PC-3 (cell line): ENCODE measurements around the gene UBA5. TPM values are rescaled to one million over a fixed set of nuclear protein-coding genes. Genes with fewer than 3 reads are reported as not detected.

Source experiments
- ATAC-seq: fragments of 200-7000 bp; cut with Tn5 transposase; 2 replicates; pipeline ENCODE4 v1.9.1; 2020; ENCODE audit warnings: mild to moderate bottlenecking, moderate library complexity
- BruUV-seq: library from RNA; stranded (reverse); fragments of 400-500 nt; replicated peaks from 2 replicates; lab custom pipeline; 2021; lab: Mats Ljungman, UMichigan
- CTCF ChIA-PET: fragments of 300-600 bp; sonication (Branson Sonifier 250); formaldehyde crosslinking; loops from one replicate; lab custom pipeline; 2022; ENCODE audit warnings: antibody characterized with exemption; lab: Charles Lee
- POLR2A ChIA-PET: fragments of 300-600 bp; sonication (Branson Sonifier 250); formaldehyde crosslinking; loops from one replicate; lab custom pipeline; 2022; ENCODE audit warnings: antibody characterized with exemption; ENCODE audit not compliant: unreplicated experiment; lab: Charles Lee
- DNase-seq: peaks from one replicate; pipeline ENCODE4 v3.0.0-alpha.2; 2015
- H2AFZ ChIP-seq: fragments of 300-600 bp; sonication (generic); 2 replicates; pipeline ENCODE4 v1.6.0; 2016; ENCODE audit warnings: antibody characterized with exemption, low read length
- H3F3A ChIP-seq: fragments of 300-600 bp; sonication (generic); one replicate; pipeline ENCODE4 v1.6.0; 2017; ENCODE audit warnings: antibody characterized with exemption, low read length, control low read depth, mild to moderate bottlenecking; ENCODE audit not compliant: unreplicated experiment
- H3K27ac ChIP-seq: fragments of 300-600 bp; sonication (generic); 2 replicates; pipeline ENCODE4 v1.5.1; 2016; ENCODE audit warnings: mild to moderate bottlenecking, low read length
- H3K27me3 ChIP-seq: fragments of 300-600 bp; sonication (generic); 2 replicates; pipeline ENCODE4 v1.6.1; 2016; ENCODE audit warnings: low read length, mixed read lengths
- H3K36me3 ChIP-seq: fragments of 300-600 bp; sonication (generic); 2 replicates; pipeline ENCODE4 v1.6.1; 2016; ENCODE audit warnings: low read depth, mixed run types, low read length, mixed read lengths
- H3K4me1 ChIP-seq: fragments of 300-600 bp; sonication (generic); 2 replicates; pipeline ENCODE4 v1.5.1; 2016; ENCODE audit warnings: low read length; ENCODE audit not compliant: insufficient read depth
- H3K4me2 ChIP-seq: fragments of 300-600 bp; sonication (generic); 2 replicates; pipeline ENCODE4 v1.6.0; 2016; ENCODE audit warnings: low read length
- H3K4me3 ChIP-seq: fragments of 300-600 bp; sonication (generic); 2 replicates; pipeline ENCODE4 v1.5.1; 2016; ENCODE audit warnings: mild to moderate bottlenecking, low read length, mixed read lengths
- H3K79me2 ChIP-seq: fragments of 300-600 bp; sonication (generic); 2 replicates; pipeline ENCODE4 v1.6.1; 2017; ENCODE audit warnings: low read length, mixed read lengths
- H3K9ac ChIP-seq: fragments of 300-600 bp; sonication (generic); 2 replicates; pipeline ENCODE4 v1.6.0; 2016; ENCODE audit warnings: mild to moderate bottlenecking, low read length
- H3K9me2 ChIP-seq: fragments of 300-600 bp; sonication (generic); replicated peaks from 2 replicates; pipeline ENCODE4 v1.6.1; 2016; ENCODE audit warnings: mixed run types, low read length, mixed read lengths
- H3K9me3 ChIP-seq: fragments of 300-600 bp; sonication (generic); 2 replicates; pipeline ENCODE4 v1.6.1; 2016; ENCODE audit warnings: low read length, mixed read lengths
- H4K20me1 ChIP-seq: fragments of 300-600 bp; sonication (generic); 2 replicates; pipeline ENCODE4 v1.6.1; 2016; ENCODE audit warnings: low read length, mixed read lengths
- CTCF ChIP-seq: fragments of 300-600 bp; sonication (generic); conservative IDR thresholded peaks from 2 replicates; pipeline ENCODE4 v1.5.1; 2017; ENCODE audit warnings: antibody characterized with exemption, low read depth, mild to moderate bottlenecking, low read length
- EZH2 ChIP-seq: fragments of 300-600 bp; sonication (generic); IDR thresholded peaks from one replicate; pipeline ENCODE4 v1.6.1; 2017; ENCODE audit warnings: antibody characterized with exemption, mild to moderate bottlenecking, low read length; ENCODE audit not compliant: unreplicated experiment
- EZH2phosphoT487 ChIP-seq: fragments of 300-600 bp; sonication (generic); IDR thresholded peaks from 2 replicates; pipeline ENCODE4 v1.6.1; 2018; ENCODE audit warnings: mild to moderate bottlenecking, antibody characterized with exemption, low read length, borderline replicate concordance
- intact Hi-C: fragments of 100-400 bp; cut with micrococcal nuclease; formaldehyde crosslinking; loops from 2 replicates; pipeline ENCODE4 v1.9.0; 2023
- total RNA-seq: library from RNA; depleted of rRNA; stranded (reverse); fragments of >200 nt; gene quantifications from 2 replicates; pipeline ENCODE4 v1.2.3, GENCODE V29; 2014

Gene UBA5
- total RNA-seq, 1 experiment from 2014 or later: 78.7 TPM

- H3K4me2 ChIP-seq: peak overlapping the region; percentile 93
- peak overlapping the region; percentile 90 for H3K9ac ChIP-seq
- ATAC-seq (peak; percentile 1), DNase-seq (no peak)
- POLR2A ChIA-PET: no interaction called here
- intact Hi-C loops: loop anchor here (1.0 kb wide), 1 partner anchor 62 kb away; no protein-coding TSS in a partner anchor
- H3F3A ChIP-seq: peaks cover 3% of the 10 kb centered on the region
- peak overlapping the region; percentile 93 for H3K4me3 ChIP-seq
- no peaks in the 10 kb centered on the region for H3K27me3 ChIP-seq
- no peak overlapping the region for H3K27ac ChIP-seq
- TF ChIP-seq EZH2: no peak
- TF ChIP-seq CTCF: no peak
- TF ChIP-seq EZH2phosphoT487: no peak
- H3K79me2 ChIP-seq: peaks cover 49% of the 10 kb centered on the region
- peak overlapping the region; percentile 96 for H2AFZ ChIP-seq
- no TSS peak for BruUV-seq
- CTCF ChIA-PET: no interaction called here
- H4K20me1 ChIP-seq: peaks cover 6% of the 10 kb centered on the region; the same call in 1 of the 2 replicates
- H3K4me1 ChIP-seq: peaks cover 32% of the 10 kb centered on the region
- H3K36me3 ChIP-seq: no peaks in the 10 kb centered on the region
- no peaks in the 10 kb centered on the region for H3K9me2 ChIP-seq
- H3K9me3 ChIP-seq: no peaks in the 10 kb centered on the region
Observed at GRCh38 chr3:132659000-132659364, 1.1 kb upstream of the UBA5 start.

GRCh38 chr3:132659365-132660051 is 621 bp upstream of the UBA5 start, which contains the start of gene ACAD11:
TSS of gene ACAD11 (minus strand) at chr3:132659809. CDS start at chr3:132659751, 58 bp downstream.
- H3K36me3 ChIP-seq: no peaks in the 10 kb centered on the region
- no peaks in the 10 kb centered on the region for H3K9me3 ChIP-seq
- peaks cover 55% of the 10 kb centered on the region for H3K79me2 ChIP-seq
- ChIA-PET CTCF (no interaction called here), POLR2A (no interaction called here)
- intact Hi-C loops: loop anchor here (1.0 kb wide), 1 partner anchor 62 kb away; no protein-coding TSS in a partner anchor
- no peaks in the 10 kb centered on the region for H3K9me2 ChIP-seq
- DNase-seq: peak; percentile 52
- peak within 1 kb of the TSS; percentile 93 for H3K4me2 ChIP-seq
- H4K20me1 ChIP-seq: peaks cover 6% of the 10 kb centered on the region; the same call in 1 of the 2 replicates
- H3K4me3 ChIP-seq: peak within 1 kb of the TSS; percentile 93
- peak within 1 kb of the TSS; percentile 35 for H3K27ac ChIP-seq
- H3K27me3 ChIP-seq: no peaks in the 10 kb centered on the region
- BruUV-seq: TSS peak; percentile 72
- H3F3A ChIP-seq: peaks cover 3% of the 10 kb centered on the region
- H2AFZ ChIP-seq: peak within 1 kb of the TSS; percentile 96
- peaks cover 27% of the 10 kb centered on the region for H3K4me1 ChIP-seq
- peak; percentile 71 for ATAC-seq
- peak within 1 kb of the TSS; percentile 90 for H3K9ac ChIP-seq
- TF ChIP-seq EZH2: no peak
- TF ChIP-seq EZH2phosphoT487: no peak
- peak; percentile 61 for TF ChIP-seq CTCF

GRCh38 chr3:132660811-132661070 is 612 bp downstream of the UBA5 start:
- peak; percentile 4; the same call in 1 of the 2 replicates for ATAC-seq
- Histone ChIP-seq H3F3A (peaks cover 2% of the 10 kb centered on the region), H3K4me3 (peak overlapping the region; percentile 93), H3K27ac (peak overlapping the region; percentile 35; the same call in 1 of the 2 replicates), H3K9me3 (no peaks in the 10 kb centered on the region), H3K27me3 (no peaks in the 10 kb centered on the region), H3K4me1 (peaks cover 24% of the 10 kb centered on the region), H3K36me3 (no peaks in the 10 kb centered on the region), H4K20me1 (peaks cover 6% of the 10 kb centered on the region; the same call in 1 of the 2 replicates), H2AFZ (peak overlapping the region; percentile 96), H3K4me2 (peak overlapping the region; percentile 93), H3K9ac (peak overlapping the region; percentile 90), H3K79me2 (peaks cover 66% of the 10 kb centered on the region), H3K9me2 (no peaks in the 10 kb centered on the region)
- no peak for TF ChIP-seq CTCF
- no peak for TF ChIP-seq EZH2phosphoT487
- no peak for TF ChIP-seq EZH2
- intact Hi-C loops: no loop called here
- POLR2A ChIA-PET: no interaction called here
- peak; percentile 15 for DNase-seq
- BruUV-seq: no TSS peak
- CTCF ChIA-PET: interaction anchor here (0.5 kb wide), 1 partner anchor 9 kb away, joined by 4 read pairs; no protein-coding TSS in a partner anchor
